Measurements from ENCODE around the gene TCF20.

Gene TCF20

GRCh38 chr22:42229455-42230149 lies 40.9 kb downstream of the TCF20 start:
- Mint-ChIP-seq H3K4me1 (peaks cover 52% of the 10 kb centered on the region), H3K4me3 (no peak overlapping the region), H3K27ac (no peak overlapping the region), H3K27me3 (ENCODE audit: low read depth, poor library complexity) (peaks cover 2% of the 10 kb centered on the region), H3K9me3 (peaks cover 4% of the 10 kb centered on the region), H3K36me3 (ENCODE audit: low read depth) (peaks cover 14% of the 10 kb centered on the region)
- no peak for DNase-seq
- TF ChIP-seq, protein P1, sequence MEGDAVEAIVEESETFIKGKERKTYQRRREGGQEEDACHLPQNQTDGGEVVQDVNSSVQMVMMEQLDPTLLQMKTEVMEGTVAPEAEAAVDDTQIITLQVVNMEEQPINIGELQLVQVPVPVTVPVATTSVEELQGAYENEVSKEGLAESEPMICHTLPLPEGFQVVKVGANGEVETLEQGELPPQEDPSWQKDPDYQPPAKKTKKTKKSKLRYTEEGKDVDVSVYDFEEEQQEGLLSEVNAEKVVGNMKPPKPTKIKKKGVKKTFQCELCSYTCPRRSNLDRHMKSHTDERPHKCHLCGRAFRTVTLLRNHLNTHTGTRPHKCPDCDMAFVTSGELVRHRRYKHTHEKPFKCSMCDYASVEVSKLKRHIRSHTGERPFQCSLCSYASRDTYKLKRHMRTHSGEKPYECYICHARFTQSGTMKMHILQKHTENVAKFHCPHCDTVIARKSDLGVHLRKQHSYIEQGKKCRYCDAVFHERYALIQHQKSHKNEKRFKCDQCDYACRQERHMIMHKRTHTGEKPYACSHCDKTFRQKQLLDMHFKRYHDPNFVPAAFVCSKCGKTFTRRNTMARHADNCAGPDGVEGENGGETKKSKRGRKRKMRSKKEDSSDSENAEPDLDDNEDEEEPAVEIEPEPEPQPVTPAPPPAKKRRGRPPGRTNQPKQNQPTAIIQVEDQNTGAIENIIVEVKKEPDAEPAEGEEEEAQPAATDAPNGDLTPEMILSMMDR (IDR thresholded peaks at IDR 0.05), result no peak

GRCh38 chr22:42228483-42228882 lies 42.0 kb downstream of the TCF20 start:
- Mint-ChIP-seq H3K27ac (no peak overlapping the region), H3K4me1 (peaks cover 42% of the 10 kb centered on the region), H3K27me3 (ENCODE audit: low read depth, poor library complexity) (peaks cover 2% of the 10 kb centered on the region), H3K36me3 (ENCODE audit: low read depth) (peaks cover 10% of the 10 kb centered on the region), H3K4me3 (no peak overlapping the region), H3K9me3 (peaks cover 4% of the 10 kb centered on the region)
- no peak for DNase-seq
- TF ChIP-seq, protein P1 (IDR thresholded peaks at IDR 0.05), result no peak

DNA sequence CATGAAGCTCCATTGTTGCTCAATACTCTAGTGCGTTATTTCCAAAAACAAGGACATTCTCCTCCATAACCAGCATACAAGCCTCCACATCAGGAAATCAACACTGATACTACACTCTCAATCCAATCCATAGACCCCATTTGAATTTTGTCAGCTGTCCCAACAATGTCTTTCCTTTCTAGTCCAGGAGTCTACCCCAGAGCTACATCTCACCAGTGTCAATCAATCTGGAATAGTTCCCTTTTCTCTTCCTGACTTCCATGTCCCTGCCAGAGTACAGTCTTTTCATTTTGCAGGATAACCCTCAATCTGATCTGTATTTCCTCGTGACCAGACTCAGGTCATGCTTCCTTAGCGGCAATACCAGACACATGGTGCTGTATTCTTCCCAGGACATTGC lies 43.0 kb downstream of the TCF20 start:
- Mint-ChIP-seq H3K9me3 (peaks cover 4% of the 10 kb centered on the region), H3K27ac (no peak overlapping the region), H3K4me1 (peaks cover 39% of the 10 kb centered on the region), H3K36me3 (ENCODE audit: low read depth) (peaks cover 6% of the 10 kb centered on the region), H3K4me3 (no peak overlapping the region), H3K27me3 (ENCODE audit: low read depth, poor library complexity) (peaks cover 4% of the 10 kb centered on the region)
- TF ChIP-seq, protein P1 (IDR thresholded peaks at IDR 0.05), result no peak
- DNase-seq, result no peak

DNA sequence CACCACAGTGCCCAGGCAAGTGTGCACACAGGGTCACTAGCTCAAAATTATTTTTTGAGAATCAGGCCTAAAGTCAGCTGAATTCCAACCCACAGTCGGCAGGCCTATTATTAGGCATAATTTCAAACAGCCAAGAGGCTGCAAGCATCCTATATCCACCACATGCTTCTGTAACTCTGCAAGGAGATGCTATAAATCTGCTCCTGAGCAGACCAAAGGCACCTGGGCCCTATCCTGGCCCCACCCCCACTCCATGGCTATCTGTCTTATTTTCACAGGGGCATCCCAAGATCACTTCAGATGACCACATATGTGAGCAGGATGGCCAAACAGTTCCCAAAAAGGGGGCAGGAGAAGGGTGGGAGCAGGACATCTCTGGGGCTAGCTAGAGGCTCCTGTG lies 44.6 kb downstream of the TCF20 start:
- DNase-seq, result no peak
- Mint-ChIP-seq H3K36me3 (ENCODE audit: low read depth) (peaks cover 2% of the 10 kb centered on the region), H3K27ac (no peak overlapping the region), H3K4me3 (no peak overlapping the region), H3K4me1 (peaks cover 42% of the 10 kb centered on the region), H3K9me3 (no peaks in the 10 kb centered on the region), H3K27me3 (ENCODE audit: low read depth, poor library complexity) (peaks cover 6% of the 10 kb centered on the region)
- TF ChIP-seq, protein P1 (IDR thresholded peaks at IDR 0.05), result no peak

DNA sequence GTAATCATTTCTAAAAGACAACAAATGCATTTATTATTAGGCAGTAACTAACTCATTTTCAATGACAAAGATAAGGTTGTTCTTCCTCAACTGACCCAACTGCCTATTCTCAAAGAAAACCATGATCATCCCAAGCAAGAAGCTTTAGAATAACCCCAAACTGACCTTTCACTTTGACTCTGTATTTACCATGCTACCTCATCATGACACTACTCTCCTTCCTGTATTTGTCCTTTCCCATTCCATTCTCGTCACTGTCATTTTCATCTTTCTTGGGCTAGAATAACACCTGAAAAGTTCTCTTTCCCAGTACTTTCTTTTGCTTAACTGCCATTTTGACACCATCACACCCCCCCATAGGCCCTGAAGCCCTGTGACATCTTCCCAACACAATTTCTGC lies 48.3 kb downstream of the TCF20 start:
- peaks cover 6% of the 10 kb centered on the region for H3K27me3 Mint-ChIP-seq (ENCODE audit: low read depth, poor library complexity)
- H3K27ac Mint-ChIP-seq, result no peak overlapping the region
- TF ChIP-seq, protein P1 (IDR thresholded peaks at IDR 0.05), result no peak
- H3K4me1 Mint-ChIP-seq, result peaks cover 23% of the 10 kb centered on the region
- H3K36me3 Mint-ChIP-seq (ENCODE audit: low read depth), result peaks cover 4% of the 10 kb centered on the region
- no peaks in the 10 kb centered on the region for H3K9me3 Mint-ChIP-seq
- H3K4me3 Mint-ChIP-seq, result no peak overlapping the region
- DNase-seq, result no peak

Data from nephron progenitor cell (in vitro differentiated cells).